Endometrial microvascular endothelial cells (primary cell): ENCODE results near the gene DUSP19. TPM values are rescaled to one million over a fixed set of nuclear protein-coding genes. Genes with fewer than 3 reads are reported as not detected.
"Not testable (repeated sequence)": the region's sequence is repeated elsewhere in the genome, so short reads cannot be mapped to it uniquely, and the experiment has no call there.

Source experiments
- in situ Hi-C: cut with HindIII; loops from 2 replicates; pipeline ENCODE4 v1.10.0; 2017; ENCODE audit warnings: low sequenced_read_pairs, low pct_unique_long_range_greater_than_20kb; ENCODE audit errors: inconsistent ontology term
- total RNA-seq: library from RNA; depleted of rRNA; stranded (reverse); fragments of >200 nt; gene quantifications from one replicate; pipeline ENCODE4 v1.2.3, GENCODE V29; 2015; ENCODE audit errors: inconsistent ontology term

DUSP19 gene
- total RNA-seq = 1.4 TPM

- in situ Hi-C loops = no loop called here
These were observed at the start of gene DUSP19 for GRCh38 chr2:183078464-183079138. TSS of gene DUSP19 (plus strand) at chr2:183078747. CDS start at chr2:183078934, 187 bp downstream.

GRCh38 chr2:183029219-183029618 lies 49.3 kb upstream of the DUSP19 start:
- in situ Hi-C loops = no loop called here

GRCh38 chr2:183031911-183032794 lies 46.4 kb upstream of the DUSP19 start:
- in situ Hi-C loops = no loop called here

GRCh38 chr2:183033951-183034350 lies 44.6 kb upstream of the DUSP19 start:
- in situ Hi-C loops = no loop called here

GRCh38 chr2:183034806-183035205 lies 43.7 kb upstream of the DUSP19 start:
- in situ Hi-C loops = no loop called here

GRCh38 chr2:183035298-183035953 lies 43.1 kb upstream of the DUSP19 start:
- in situ Hi-C loops = no loop called here

- in situ Hi-C loops = no loop called here
These were observed 42.4 kb upstream of the DUSP19 start for GRCh38 chr2:183035954-183036669.

GRCh38 chr2:183037074-183037552 lies 41.4 kb upstream of the DUSP19 start:
- in situ Hi-C loops = no loop called here

GRCh38 chr2:183037553-183038340 lies 40.8 kb upstream of the DUSP19 start:
- in situ Hi-C loops = no loop called here

GRCh38 chr2:183038341-183039300 lies 39.9 kb upstream of the DUSP19 start, which contains the start of gene NCKAP1:
TSS of gene NCKAP1 (minus strand) at chr2:183038457. CDS start at chr2:183038099, 358 bp downstream.
- in situ Hi-C loops = no loop called here

GRCh38 chr2:183040604-183041003 lies 37.9 kb upstream of the DUSP19 start:
- in situ Hi-C loops = no loop called here

- in situ Hi-C loops = not testable (repeated sequence)
These were observed 35.0 kb upstream of the DUSP19 start for GRCh38 chr2:183043580-183043979.

- in situ Hi-C loops = not testable (repeated sequence)
These were observed 30.9 kb upstream of the DUSP19 start for GRCh38 chr2:183047486-183048125.

- in situ Hi-C loops = no loop called here
These were observed 29.1 kb upstream of the DUSP19 start for GRCh38 chr2:183049420-183049819.

GRCh38 chr2:183057333-183057985 lies 21.1 kb upstream of the DUSP19 start:
- in situ Hi-C loops = no loop called here

GRCh38 chr2:183059561-183059960 lies 19.0 kb upstream of the DUSP19 start:
- in situ Hi-C loops = no loop called here
